IPS-20b (cell line): ENCODE results near the gene FHIT.

Experiments used
- H3K27ac ChIP-seq: one replicate; pipeline ENCODE4 v1.5.1; 2013; ENCODE audit warnings: low read length
- H3K27me3 ChIP-seq: 2 replicates; pipeline ENCODE4 v1.6.1; 2013; ENCODE audit warnings: mild to moderate bottlenecking, low read length, inconsistent platforms; ENCODE audit not compliant: insufficient read depth
- H3K36me3 ChIP-seq: 2 replicates; pipeline ENCODE4 v1.6.1; 2013; ENCODE audit warnings: low read depth, mild to moderate bottlenecking, inconsistent platforms, low read length, moderate library complexity; ENCODE audit not compliant: insufficient read depth
- H3K4me1 ChIP-seq: 2 replicates; pipeline ENCODE4 v1.6.1; 2013; ENCODE audit warnings: mild to moderate bottlenecking, control low read depth, inconsistent platforms, low read length, moderate library complexity; ENCODE audit not compliant: insufficient read depth
- H3K4me3 ChIP-seq: 2 replicates; pipeline ENCODE4 v1.5.1; 2013; ENCODE audit warnings: mild to moderate bottlenecking, low read length, inconsistent platforms
- H3K9ac ChIP-seq: 2 replicates; pipeline ENCODE4 v1.6.1; 2013; ENCODE audit warnings: low read depth, mild to moderate bottlenecking, inconsistent platforms, low read length, moderate library complexity
- H3K9me3 ChIP-seq: 2 replicates; pipeline ENCODE4 v1.6.1; 2013; ENCODE audit warnings: mild to moderate bottlenecking, low read depth, low read length, inconsistent platforms; ENCODE audit not compliant: insufficient read depth

The FHIT gene

DNA sequence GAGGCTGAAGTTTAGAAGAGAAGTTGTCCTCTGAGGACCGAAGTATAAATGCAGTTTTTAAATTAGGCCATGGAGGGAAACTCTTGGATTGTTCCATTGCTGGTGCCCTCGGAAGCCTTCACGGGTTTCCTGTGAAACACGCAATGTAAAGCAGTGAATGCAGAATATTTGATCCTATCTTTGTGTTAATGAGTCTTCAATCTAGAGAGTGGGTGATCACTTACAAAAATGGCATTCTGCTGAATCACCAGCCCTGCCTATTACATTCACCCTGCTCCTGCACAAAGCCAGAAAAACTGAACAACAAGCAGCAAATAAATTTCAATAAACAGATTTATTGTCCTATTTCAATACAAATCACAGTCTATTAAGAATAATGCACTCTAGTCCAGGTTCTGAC, 1063.9 kb downstream of the FHIT start:
- Histone ChIP-seq H3K9ac (no peak overlapping the region), H3K4me1 (peaks cover 20% of the 10 kb centered on the region), H3K36me3 (no peaks in the 10 kb centered on the region), H3K27ac (no peak overlapping the region), H3K4me3 (no peak overlapping the region), H3K9me3 (no peaks in the 10 kb centered on the region), H3K27me3 (no peaks in the 10 kb centered on the region)

DNA sequence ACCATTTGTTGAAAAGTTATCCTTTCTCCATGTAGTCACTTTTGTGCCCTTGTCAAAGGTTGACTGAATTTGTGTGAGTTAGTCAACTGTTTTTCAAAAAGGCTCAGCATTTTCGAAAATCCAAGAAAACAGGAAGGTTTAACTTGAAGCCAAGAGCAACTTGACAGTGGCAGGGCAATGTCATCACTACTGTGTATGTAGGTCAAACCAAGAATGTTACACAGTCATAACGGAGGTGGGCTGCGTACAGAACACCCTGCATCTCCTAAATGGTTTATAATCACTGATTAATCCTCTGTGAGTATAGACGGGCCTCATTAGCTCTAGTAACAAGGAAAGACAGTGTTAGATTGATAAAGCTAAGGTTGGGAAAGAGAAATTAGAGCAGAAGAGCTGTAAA, 1064.9 kb downstream of the FHIT start:
- Histone ChIP-seq H3K9ac (no peak overlapping the region), H3K4me3 (no peak overlapping the region), H3K4me1 (peaks cover 20% of the 10 kb centered on the region), H3K36me3 (no peaks in the 10 kb centered on the region), H3K27ac (no peak overlapping the region), H3K9me3 (no peaks in the 10 kb centered on the region), H3K27me3 (no peaks in the 10 kb centered on the region)

DNA sequence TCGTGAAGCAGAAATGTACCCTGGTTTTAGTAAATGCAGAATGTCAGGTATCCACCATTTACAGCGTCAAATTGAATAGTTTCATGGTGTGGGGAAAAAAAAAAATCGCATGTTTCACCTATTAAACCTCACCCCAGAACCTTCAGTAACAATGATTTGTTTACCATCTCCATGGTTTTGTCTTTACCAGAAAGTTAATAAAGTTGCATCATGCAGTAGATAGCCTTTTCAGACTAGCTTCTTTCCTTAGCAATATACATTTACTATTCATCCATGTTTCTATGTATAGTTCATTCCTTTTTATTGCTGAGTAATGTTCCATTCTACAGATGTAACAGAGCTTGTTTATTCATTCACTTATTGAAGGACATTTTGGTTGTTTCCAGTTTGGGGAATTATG, 1066.1 kb downstream of the FHIT start:
- H3K9me3 ChIP-seq: no peaks in the 10 kb centered on the region
- H3K9ac ChIP-seq: no peak overlapping the region

DNA sequence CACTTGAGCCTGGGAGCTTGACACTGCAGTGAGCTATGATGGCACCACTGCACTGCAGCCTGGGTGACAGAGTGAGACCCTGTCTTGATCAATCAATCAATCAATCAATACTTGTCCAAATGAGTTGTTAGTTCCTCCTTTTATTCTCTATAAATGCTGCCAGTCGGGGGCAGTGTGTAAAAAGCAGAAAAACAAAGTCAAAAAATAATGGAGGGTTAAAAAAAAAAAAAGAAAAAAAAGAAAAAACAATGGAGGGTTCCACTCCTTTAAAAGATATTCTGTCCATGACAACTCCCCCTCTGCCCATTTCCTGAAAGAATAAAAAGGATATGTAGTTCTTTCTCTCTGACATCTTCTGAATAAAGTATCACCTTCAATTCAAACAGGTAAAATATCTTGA, 1068.6 kb downstream of the FHIT start:
- H3K4me1 ChIP-seq: peaks cover 10% of the 10 kb centered on the region
- no peak overlapping the region for H3K9ac ChIP-seq
- H3K27ac ChIP-seq: no peak overlapping the region
- H3K36me3 ChIP-seq: no peaks in the 10 kb centered on the region
- H3K27me3 ChIP-seq: no peaks in the 10 kb centered on the region
- no peak overlapping the region for H3K4me3 ChIP-seq
- H3K9me3 ChIP-seq: no peaks in the 10 kb centered on the region

More for the DNA sequence above, 1066.1 kb downstream of the FHIT start:
- Histone ChIP-seq H3K36me3 (no peaks in the 10 kb centered on the region), H3K27ac (no peak overlapping the region), H3K4me1 (peaks cover 20% of the 10 kb centered on the region), H3K4me3 (no peak overlapping the region), H3K27me3 (no peaks in the 10 kb centered on the region)

DNA sequence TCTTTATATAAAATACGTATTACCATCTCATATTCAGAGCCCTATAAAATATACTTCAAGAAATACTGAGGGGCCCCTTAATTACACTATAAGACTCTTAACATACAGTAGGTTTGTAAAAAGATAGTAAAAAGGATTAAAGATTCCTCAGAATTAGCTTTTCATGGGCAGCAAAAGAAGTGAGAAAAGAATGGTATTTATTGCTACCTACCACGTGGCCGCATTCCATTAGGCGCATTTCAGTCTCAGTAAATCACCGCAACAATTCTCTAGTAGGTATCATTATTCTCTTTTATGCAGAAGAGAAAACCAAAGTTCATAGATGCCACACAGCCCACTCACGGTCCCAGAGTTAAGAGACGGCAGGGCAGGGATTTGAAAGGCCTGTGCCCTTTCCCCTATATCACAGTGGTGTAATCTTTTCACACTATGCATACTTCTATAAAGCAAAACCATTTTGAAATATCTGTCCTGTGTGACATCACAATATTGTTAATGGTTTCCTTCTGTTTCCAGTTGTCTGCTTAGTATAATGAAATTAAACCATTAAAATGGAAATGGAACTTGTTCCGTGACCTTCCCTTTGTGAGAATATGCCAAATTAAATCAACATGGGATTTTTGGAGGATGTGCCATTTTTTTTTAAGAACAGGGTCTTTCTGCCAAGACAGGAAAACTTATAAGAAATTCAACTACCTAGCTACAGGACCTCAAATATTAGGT, 1072.2 kb downstream of the FHIT start:
- no peak overlapping the region for H3K27ac ChIP-seq
- H3K9ac ChIP-seq: no peak overlapping the region
- H3K36me3 ChIP-seq: no peaks in the 10 kb centered on the region
- H3K27me3 ChIP-seq: no peaks in the 10 kb centered on the region
- H3K4me3 ChIP-seq: no peak overlapping the region
- H3K9me3 ChIP-seq: no peaks in the 10 kb centered on the region
- no peaks in the 10 kb centered on the region for H3K4me1 ChIP-seq

DNA sequence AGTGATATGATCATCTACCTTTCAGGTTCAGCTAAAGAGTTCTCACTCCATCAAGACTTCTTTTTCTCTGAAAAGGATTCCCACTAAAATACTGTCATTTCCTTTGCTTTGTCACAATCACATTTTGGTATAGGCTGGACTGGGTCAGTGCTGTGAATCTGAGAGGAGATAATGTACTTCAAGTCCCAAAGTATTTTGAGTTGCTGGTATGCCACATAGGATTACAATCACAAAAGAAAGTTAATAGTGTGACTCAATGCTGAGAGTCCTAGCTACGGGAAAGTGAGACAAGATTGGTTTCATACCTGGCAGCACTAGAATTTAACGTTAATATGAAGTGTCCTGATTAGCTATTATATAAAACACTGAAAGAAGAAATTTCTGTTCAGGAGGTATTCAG, 1073.5 kb downstream of the FHIT start:
- H3K27me3 ChIP-seq: no peaks in the 10 kb centered on the region
- H3K4me1 ChIP-seq: no peaks in the 10 kb centered on the region
- no peak overlapping the region for H3K4me3 ChIP-seq
- no peak overlapping the region for H3K9ac ChIP-seq
- H3K36me3 ChIP-seq: no peaks in the 10 kb centered on the region
- H3K9me3 ChIP-seq: no peaks in the 10 kb centered on the region
- no peak overlapping the region for H3K27ac ChIP-seq

DNA sequence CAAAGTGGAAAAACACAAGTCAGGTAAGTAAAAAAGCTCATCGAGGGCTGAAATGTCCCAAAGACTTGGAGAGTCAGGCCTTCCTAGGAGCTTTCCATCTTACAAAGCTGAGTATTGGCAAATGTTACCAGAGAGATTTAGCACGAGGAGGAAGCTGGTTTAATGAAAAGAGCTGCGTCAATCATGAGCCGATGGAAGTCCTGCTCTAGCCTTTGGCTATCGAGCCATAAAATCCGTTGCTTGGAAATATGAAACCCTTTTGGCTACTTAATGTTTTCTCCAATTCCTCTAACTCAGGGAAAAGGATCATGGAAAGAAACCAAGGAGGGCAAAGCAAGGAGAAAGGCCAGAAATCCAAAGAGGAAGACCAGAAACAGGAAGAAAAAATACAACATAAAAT, 1074.6 kb downstream of the FHIT start:
- H3K9me3 ChIP-seq: no peaks in the 10 kb centered on the region
- H3K9ac ChIP-seq: no peak overlapping the region

DNA sequence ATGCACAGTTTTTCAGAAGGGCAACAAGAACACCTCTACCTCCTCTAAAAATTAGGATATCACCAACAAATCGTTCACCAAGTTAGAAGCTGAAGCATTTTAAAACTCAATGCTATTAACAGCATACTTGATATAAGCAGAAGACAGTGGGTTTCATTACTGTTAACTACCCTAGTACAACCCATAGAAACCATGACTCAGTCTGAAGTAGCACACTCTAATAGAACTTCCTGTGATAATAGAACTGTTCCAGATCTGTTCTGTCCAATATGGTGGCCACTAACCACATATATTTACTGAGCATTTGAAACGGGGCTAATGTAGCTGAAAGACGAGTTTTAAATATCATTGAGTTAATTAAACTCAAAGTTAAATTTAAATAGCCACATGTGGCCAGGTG, 1075.6 kb downstream of the FHIT start:
- Histone ChIP-seq H3K4me3 (no peak overlapping the region), H3K27me3 (no peaks in the 10 kb centered on the region), H3K27ac (no peak overlapping the region), H3K9me3 (no peaks in the 10 kb centered on the region), H3K9ac (no peak overlapping the region), H3K4me1 (no peaks in the 10 kb centered on the region), H3K36me3 (no peaks in the 10 kb centered on the region)

More for the DNA sequence above, 1074.6 kb downstream of the FHIT start:
- Histone ChIP-seq H3K27me3 (no peaks in the 10 kb centered on the region), H3K4me1 (no peaks in the 10 kb centered on the region), H3K36me3 (no peaks in the 10 kb centered on the region), H3K27ac (no peak overlapping the region), H3K4me3 (no peak overlapping the region)

DNA sequence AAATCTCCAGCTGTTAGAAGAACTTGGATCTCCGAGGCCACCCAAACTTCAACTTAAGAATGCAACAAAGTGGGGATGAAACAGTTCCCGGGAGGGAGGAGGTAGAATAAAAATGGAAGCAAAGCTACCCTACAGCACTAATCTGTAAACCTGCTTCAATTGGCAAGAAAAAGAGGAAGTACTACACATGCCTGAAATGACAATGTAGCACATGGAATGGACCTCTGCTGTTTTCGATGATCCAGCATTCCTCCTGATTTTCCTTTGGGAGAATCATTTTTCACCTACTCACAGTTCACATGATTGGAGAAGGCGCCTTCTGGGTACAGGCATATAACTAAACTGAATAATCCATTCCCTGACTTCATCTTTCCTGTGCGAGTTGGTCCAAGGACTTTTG, 1081.5 kb downstream of the FHIT start:
- Histone ChIP-seq H3K36me3 (no peaks in the 10 kb centered on the region), H3K9me3 (no peaks in the 10 kb centered on the region), H3K27ac (no peak overlapping the region), H3K27me3 (no peaks in the 10 kb centered on the region), H3K4me3 (no peak overlapping the region), H3K9ac (no peak overlapping the region), H3K4me1 (no peaks in the 10 kb centered on the region)

DNA sequence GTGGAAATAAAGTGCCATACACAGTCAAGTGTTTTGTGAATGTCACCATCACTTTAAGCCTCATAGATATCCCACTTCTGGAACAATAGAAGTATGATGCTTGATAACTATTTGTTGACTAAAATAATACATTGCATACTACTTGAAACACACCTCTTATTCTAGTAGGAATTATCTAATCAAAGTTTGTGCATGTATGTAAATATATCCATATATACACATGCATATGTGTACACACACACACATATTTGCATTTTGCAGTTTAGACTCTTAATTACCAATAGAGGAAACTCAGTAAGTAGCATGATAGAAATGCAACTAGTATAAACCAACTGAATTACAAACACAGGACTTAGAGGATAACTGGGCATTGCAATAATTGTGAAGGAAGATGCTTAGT, 1084.1 kb downstream of the FHIT start:
- H3K27me3 ChIP-seq: no peaks in the 10 kb centered on the region
- no peaks in the 10 kb centered on the region for H3K9me3 ChIP-seq
- no peak overlapping the region for H3K4me3 ChIP-seq
- H3K27ac ChIP-seq: no peak overlapping the region
- no peak overlapping the region for H3K9ac ChIP-seq
- no peaks in the 10 kb centered on the region for H3K4me1 ChIP-seq
- no peaks in the 10 kb centered on the region for H3K36me3 ChIP-seq

DNA sequence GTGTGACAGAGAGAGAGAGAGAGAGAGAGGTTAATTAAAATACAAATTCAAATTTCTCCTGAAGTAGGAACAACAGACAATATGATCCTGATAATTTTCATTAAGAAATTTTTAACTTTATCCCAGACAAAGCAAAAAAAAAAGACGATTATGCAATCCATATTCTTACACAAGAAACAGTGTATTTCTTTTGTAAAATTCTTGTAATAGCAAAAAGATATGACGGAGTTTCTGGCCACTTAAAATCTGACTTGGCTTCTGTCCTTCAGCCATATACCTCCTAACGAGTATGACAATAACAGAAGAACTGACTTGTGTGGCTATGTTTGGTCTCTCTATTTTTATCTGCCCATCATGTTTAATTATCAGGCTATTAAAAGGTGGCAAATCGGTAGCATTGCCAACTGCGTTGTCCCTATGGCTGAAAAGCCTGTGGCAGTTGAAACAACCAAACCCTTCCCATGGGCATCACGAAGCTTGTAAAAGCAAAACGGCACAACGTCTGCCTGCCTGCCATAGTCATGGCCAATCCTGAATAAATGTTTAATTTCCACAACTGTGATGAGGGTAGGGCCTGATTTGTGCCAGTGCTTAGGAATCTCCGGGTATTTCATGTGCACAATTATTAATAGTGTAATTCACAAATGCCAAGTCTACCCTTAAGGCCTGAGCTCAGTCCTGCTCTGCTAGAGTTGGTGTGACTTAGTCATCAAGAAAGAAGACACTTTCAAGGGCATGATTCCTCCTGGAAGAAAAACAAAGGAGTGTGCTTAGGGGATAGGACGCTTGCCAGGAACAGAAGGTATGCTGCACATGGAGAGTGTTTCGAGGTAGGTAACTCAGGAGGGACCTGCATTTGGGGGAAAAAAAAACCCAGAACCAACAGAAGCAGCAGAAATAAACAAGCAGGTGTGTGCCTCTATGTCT, 1090.2 kb downstream of the FHIT start:
- H3K4me1 ChIP-seq: no peaks in the 10 kb centered on the region
- H3K4me3 ChIP-seq: no peak overlapping the region
- H3K27me3 ChIP-seq: no peaks in the 10 kb centered on the region
- no peaks in the 10 kb centered on the region for H3K36me3 ChIP-seq
- H3K9me3 ChIP-seq: no peaks in the 10 kb centered on the region
- no peak overlapping the region for H3K9ac ChIP-seq
- no peak overlapping the region for H3K27ac ChIP-seq
